ENCODE measurements around the gene CLEC12A. TPM values are rescaled to one million over a fixed set of nuclear protein-coding genes. Genes with fewer than 3 reads are reported as not detected.
A peak's percentile ranks its signal among the peaks of the same experiment; 100 is the strongest.

The CLEC12A gene
- polyA plus RNA-seq, 6 donors from 2014 or later = 0.29 to 1.6 (median 0.38) TPM; not detected in 2

GRCh38 chr12:10027721-10028120 is 56.5 kb downstream of the CLEC12A start:
- no peak overlapping the region for H3K4me3 Mint-ChIP-seq
- H3K27me3 Mint-ChIP-seq = peaks cover 12 to 20% (median 19%) of the 10 kb centered on the region in 3 donors
- peaks cover 0 to 8% (median 0%) of the 10 kb centered on the region in 7 donors for H3K9me3 Mint-ChIP-seq
- H3K4me1 Mint-ChIP-seq = no peaks in the 10 kb centered on the region
- no peak for DNase-seq
- ATAC-seq (ENCODE audit: low read depth in 2 of 2) = no peak
- H3K27ac Mint-ChIP-seq = no peak overlapping the region
- H3K36me3 Mint-ChIP-seq = no peaks in the 10 kb centered on the region

GRCh38 chr12:10030446-10030845 is 59.2 kb downstream of the CLEC12A start, which contains the start of gene CLEC9A:
Gene CLEC9A, plus strand, starts transcription at chr12:10030682. Its CDS starts 22,006 bp downstream, at chr12:10052688.
- Mint-ChIP-seq H3K4me1 (no peaks in the 10 kb centered on the region), H3K4me3 (no peak within 1 kb of the TSS), H3K9me3 (peaks cover 0 to 6% (median 0%) of the 10 kb centered on the region in 7 donors), H3K27me3 (peaks cover 12 to 30% (median 24%) of the 10 kb centered on the region in 3 donors), H3K36me3 (no peaks in the 10 kb centered on the region), H3K27ac (peak within 1 kb of the TSS in 1 of 6 donors; percentile 8)
- ATAC-seq (ENCODE audit: low read depth in 2 of 2) (no peak), DNase-seq (no peak)

- Mint-ChIP-seq H3K9me3 (peaks cover 0 to 1% (median 0%) of the 10 kb centered on the region in 7 donors), H3K4me1 (no peaks in the 10 kb centered on the region), H3K4me3 (no peak overlapping the region), H3K27me3 (peaks cover 12 to 30% (median 24%) of the 10 kb centered on the region in 3 donors), H3K27ac (no peak overlapping the region), H3K36me3 (no peaks in the 10 kb centered on the region)
- DNase-seq (no peak), ATAC-seq (ENCODE audit: low read depth in 2 of 2) (no peak)
Measured at GRCh38 chr12:10031321-10031720, 60.1 kb downstream of the CLEC12A start.

- no peaks in the 10 kb centered on the region for H3K9me3 Mint-ChIP-seq
- DNase-seq (no peak), ATAC-seq (ENCODE audit: low read depth in 2 of 2) (no peak)
- no peaks in the 10 kb centered on the region for H3K4me1 Mint-ChIP-seq
- peaks cover 16 to 30% (median 24%) of the 10 kb centered on the region in 3 donors for H3K27me3 Mint-ChIP-seq
- H3K27ac Mint-ChIP-seq = no peak overlapping the region
- H3K36me3 Mint-ChIP-seq = no peaks in the 10 kb centered on the region
- no peak overlapping the region for H3K4me3 Mint-ChIP-seq
Measured at GRCh38 chr12:10031771-10032175, 60.6 kb downstream of the CLEC12A start.

GRCh38 chr12:10033783-10034545 is 62.8 kb downstream of the CLEC12A start:
- Mint-ChIP-seq H3K27ac (peak overlapping the region in 1 of 6 donors; percentile 29), H3K4me1 (no peaks in the 10 kb centered on the region), H3K36me3 (no peaks in the 10 kb centered on the region), H3K27me3 (peaks cover 18 to 26% (median 24%) of the 10 kb centered on the region in 3 donors), H3K4me3 (no peak overlapping the region), H3K9me3 (no peaks in the 10 kb centered on the region)
- DNase-seq = no peak
- no peak for ATAC-seq (ENCODE audit: low read depth in 2 of 2)

Other genes starting within 250 kb of the CLEC12A start
- 10 to 100 TPM in 4 of 6 donors, 1 to 10 TPM in 2; 8.9 to 34.0 (median 11.5) TPM for gene CLECL1, start 238.3 kb upstream of the CLEC12A start, polyA plus RNA-seq (ENCODE audit: low read depth in 6 of 6)
- gene CD69, start 210.5 kb upstream of the CLEC12A start, polyA plus RNA-seq (ENCODE audit: low read depth in 6 of 6) = 1,000 to 10,000 TPM in 5 of 6 donors, 100 to 1,000 TPM in 1; 814 to 1,329 (median 1,116) TPM
- 1 to 10 TPM in 5 of 6 donors, not detected in 1; 1.6 to 5.6 (median 2.4) TPM for gene KLRF1, start 143.9 kb upstream of the CLEC12A start, polyA plus RNA-seq (ENCODE audit: low read depth in 6 of 6)
- gene CLEC2B, start 102.1 kb upstream of the CLEC12A start, polyA plus RNA-seq (ENCODE audit: low read depth in 6 of 6) = 10 to 100 TPM; 47.2 to 85.8 (median 61.3) TPM
- not detected for gene KLRF2, start 89.9 kb upstream of the CLEC12A start, polyA plus RNA-seq (ENCODE audit: low read depth in 6 of 6)
- gene CLEC2A, start 39.0 kb upstream of the CLEC12A start, polyA plus RNA-seq (ENCODE audit: low read depth in 6 of 6) = not detected
- 1 to 10 TPM in 3 of 6 donors, under 1 TPM in 3; 0.48 to 3.1 (median 1.3) TPM for gene CLEC1B, start 27.7 kb downstream of the CLEC12A start, polyA plus RNA-seq (ENCODE audit: low read depth in 6 of 6)
- not detected for gene CLEC12B, start 39.2 kb downstream of the CLEC12A start, polyA plus RNA-seq (ENCODE audit: low read depth in 6 of 6)
- gene CLEC9A, start 59.3 kb downstream of the CLEC12A start, polyA plus RNA-seq (ENCODE audit: low read depth in 6 of 6) = not detected
- not detected for gene CLEC1A, start 127.6 kb downstream of the CLEC12A start, polyA plus RNA-seq (ENCODE audit: low read depth in 6 of 6)
- under 1 TPM in 4 of 6 donors, not detected in 2; 0.12 to 0.78 (median 0.58) TPM for gene CLEC7A, start 158.8 kb downstream of the CLEC12A start, polyA plus RNA-seq (ENCODE audit: low read depth in 6 of 6)
- not detected for gene OLR1, start 200.7 kb downstream of the CLEC12A start, polyA plus RNA-seq (ENCODE audit: low read depth in 6 of 6)
- not detected for gene TMEM52B, start 207.6 kb downstream of the CLEC12A start, polyA plus RNA-seq (ENCODE audit: low read depth in 6 of 6)
- 1 to 10 TPM in 5 of 6 donors, not detected in 1; 1.3 to 2.8 (median 2.1) TPM for gene GABARAPL1, start 241.5 kb downstream of the CLEC12A start, polyA plus RNA-seq (ENCODE audit: low read depth in 6 of 6)

Measured in naive B cell (primary cell).